Smooth muscle cell (in vitro differentiated cells): ENCODE data around the gene KRTAP10-8. TPM values are rescaled to one million over a fixed set of nuclear protein-coding genes. Genes with fewer than 3 reads are reported as not detected.

Experiments
- DNase-seq: peaks from one replicate; lab custom pipeline; 2025; ENCODE audit not compliant: unreplicated experiment; lab: John Stamatoyannopoulos, UW
- H2AFZ ChIP-seq: fragments of 200-600 bp; sonication (generic); 2 replicates; pipeline ENCODE4 v1.6.0; 2016; ENCODE audit warnings: antibody characterized with exemption, low read depth, mild to moderate bottlenecking
- H3F3A ChIP-seq: fragments of 200-600 bp; sonication (generic); 2 replicates; pipeline ENCODE4 v1.6.0; 2017; ENCODE audit warnings: antibody characterized with exemption, low read depth
- H3K27ac ChIP-seq: fragments of 200-600 bp; sonication (generic); 2 replicates; pipeline ENCODE4 v1.5.1; 2016; ENCODE audit warnings: low read depth, mild to moderate bottlenecking
- H3K27me3 ChIP-seq: fragments of 200-600 bp; sonication (generic); 2 replicates; pipeline ENCODE4 v1.6.1; 2016; ENCODE audit warnings: low read depth, mild to moderate bottlenecking
- H3K36me3 ChIP-seq: fragments of 200-600 bp; sonication (generic); 2 replicates; pipeline ENCODE4 v1.5.1; 2016; ENCODE audit warnings: low read depth
- H3K4me1 ChIP-seq: fragments of 200-600 bp; sonication (generic); 2 replicates; pipeline ENCODE4 v1.5.1; 2016; ENCODE audit warnings: low read depth
- H3K4me2 ChIP-seq: fragments of 200-600 bp; sonication (generic); 2 replicates; pipeline ENCODE4 v1.6.0; 2016; ENCODE audit warnings: mild to moderate bottlenecking
- H3K4me3 ChIP-seq: fragments of 200-600 bp; sonication (generic); 2 replicates; pipeline ENCODE4 v1.5.1; 2016; ENCODE audit warnings: mild to moderate bottlenecking
- H3K79me2 ChIP-seq: fragments of 200-600 bp; sonication (generic); 2 replicates; pipeline ENCODE4 v1.6.0; 2016; ENCODE audit warnings: low read depth, mild to moderate bottlenecking
- H3K9ac ChIP-seq: fragments of 200-600 bp; sonication (generic); 2 replicates; pipeline ENCODE4 v1.6.0; 2016; ENCODE audit warnings: low read depth
- H3K9me3 ChIP-seq: fragments of 200-600 bp; sonication (generic); replicated peaks from 2 replicates; pipeline ENCODE4 v1.5.1; 2016; ENCODE audit warnings: low read depth
- H4K20me1 ChIP-seq: fragments of 200-600 bp; sonication (generic); 2 replicates; pipeline ENCODE4 v1.6.0; 2016; ENCODE audit warnings: low read depth
- WGBS: methylation state at CpG from one replicate; pipeline ENCODE4 v1.1.7; 2016; ENCODE audit warnings: low lambda C conversion rate; 5-methylcytosine and 5-hydroxymethylcytosine counted together
- polyA plus RNA-seq: library from polyadenylated mRNA; unstranded; fragments of >200 nt; fragmentation: Nextera tagmentation; extraction: Ambion mirVana; gene quantifications from 2 replicates; pipeline ENCODE4 v1.2.1, GENCODE V29; 2016
- total RNA-seq: library from RNA; depleted of rRNA; stranded (reverse); fragments of >200 nt; gene quantifications from 2 replicates; pipeline ENCODE4 v1.2.3, GENCODE V29; 2014
- TF ChIP-seq, protein P1 (sequence below): fragments of 200-600 bp; sonication (generic); IDR thresholded peaks from 2 replicates; pipeline ENCODE4 v1.5.1; 2017; ENCODE audit warnings: borderline replicate concordance, mild to moderate bottlenecking, antibody characterized with exemption; ENCODE audit not compliant: insufficient read depth, poor library complexity, severe bottlenecking

The KRTAP10-8 gene, protein sequence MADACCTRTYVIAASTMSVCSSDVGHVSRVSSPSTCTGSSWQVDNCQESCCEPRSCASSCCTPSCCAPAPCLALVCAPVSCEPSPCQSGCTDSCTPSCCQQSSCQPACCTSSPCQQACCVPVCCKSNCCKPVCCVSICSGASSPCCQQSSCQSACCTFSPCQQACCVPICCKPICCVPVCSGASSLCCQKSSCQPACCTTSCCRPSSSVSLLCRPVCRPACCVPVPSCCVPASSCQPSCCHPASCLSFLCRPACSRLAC
- total RNA-seq (not detected in 2 replicates), polyA plus RNA-seq (not detected in 2 replicates)

DNA sequence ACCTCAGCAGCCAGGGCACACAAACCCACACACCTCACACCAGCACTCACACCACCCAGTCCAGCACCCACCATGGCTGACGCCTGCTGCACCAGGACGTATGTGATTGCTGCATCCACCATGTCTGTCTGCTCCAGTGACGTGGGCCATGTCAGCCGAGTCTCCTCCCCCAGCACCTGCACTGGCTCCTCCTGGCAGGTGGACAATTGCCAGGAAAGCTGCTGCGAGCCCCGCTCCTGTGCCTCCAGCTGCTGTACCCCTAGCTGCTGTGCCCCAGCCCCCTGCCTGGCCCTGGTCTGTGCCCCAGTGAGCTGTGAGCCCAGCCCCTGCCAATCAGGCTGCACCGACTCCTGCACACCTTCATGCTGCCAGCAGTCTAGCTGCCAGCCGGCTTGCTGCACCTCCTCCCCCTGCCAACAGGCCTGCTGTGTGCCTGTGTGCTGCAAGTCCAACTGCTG lies at the start of gene KRTAP10-8:
KRTAP10-8 (plus strand) TSS at position 51 of the 458 bp plus-strand sequence; CDS start at position 73, 22 bp downstream.
- Histone ChIP-seq H3K9ac (no peak within 1 kb of the TSS), H3K4me1 (no peaks in the 10 kb centered on the region), H3K36me3 (no peaks in the 10 kb centered on the region), H2AFZ (no peak within 1 kb of the TSS), H3K79me2 (no peaks in the 10 kb centered on the region), H3K27me3 (no peaks in the 10 kb centered on the region), H4K20me1 (no peaks in the 10 kb centered on the region), H3F3A (no peaks in the 10 kb centered on the region), H3K4me3 (no peak within 1 kb of the TSS), H3K9me3 (peaks cover 9% of the 10 kb centered on the region), H3K27ac (no peak within 1 kb of the TSS), H3K4me2 (no peak within 1 kb of the TSS)
- no peak for DNase-seq
- 93% methylated on average over 8 of the region's 8 CpGs for WGBS
- TF ChIP-seq, protein P1, sequence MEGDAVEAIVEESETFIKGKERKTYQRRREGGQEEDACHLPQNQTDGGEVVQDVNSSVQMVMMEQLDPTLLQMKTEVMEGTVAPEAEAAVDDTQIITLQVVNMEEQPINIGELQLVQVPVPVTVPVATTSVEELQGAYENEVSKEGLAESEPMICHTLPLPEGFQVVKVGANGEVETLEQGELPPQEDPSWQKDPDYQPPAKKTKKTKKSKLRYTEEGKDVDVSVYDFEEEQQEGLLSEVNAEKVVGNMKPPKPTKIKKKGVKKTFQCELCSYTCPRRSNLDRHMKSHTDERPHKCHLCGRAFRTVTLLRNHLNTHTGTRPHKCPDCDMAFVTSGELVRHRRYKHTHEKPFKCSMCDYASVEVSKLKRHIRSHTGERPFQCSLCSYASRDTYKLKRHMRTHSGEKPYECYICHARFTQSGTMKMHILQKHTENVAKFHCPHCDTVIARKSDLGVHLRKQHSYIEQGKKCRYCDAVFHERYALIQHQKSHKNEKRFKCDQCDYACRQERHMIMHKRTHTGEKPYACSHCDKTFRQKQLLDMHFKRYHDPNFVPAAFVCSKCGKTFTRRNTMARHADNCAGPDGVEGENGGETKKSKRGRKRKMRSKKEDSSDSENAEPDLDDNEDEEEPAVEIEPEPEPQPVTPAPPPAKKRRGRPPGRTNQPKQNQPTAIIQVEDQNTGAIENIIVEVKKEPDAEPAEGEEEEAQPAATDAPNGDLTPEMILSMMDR: no peak

DNA sequence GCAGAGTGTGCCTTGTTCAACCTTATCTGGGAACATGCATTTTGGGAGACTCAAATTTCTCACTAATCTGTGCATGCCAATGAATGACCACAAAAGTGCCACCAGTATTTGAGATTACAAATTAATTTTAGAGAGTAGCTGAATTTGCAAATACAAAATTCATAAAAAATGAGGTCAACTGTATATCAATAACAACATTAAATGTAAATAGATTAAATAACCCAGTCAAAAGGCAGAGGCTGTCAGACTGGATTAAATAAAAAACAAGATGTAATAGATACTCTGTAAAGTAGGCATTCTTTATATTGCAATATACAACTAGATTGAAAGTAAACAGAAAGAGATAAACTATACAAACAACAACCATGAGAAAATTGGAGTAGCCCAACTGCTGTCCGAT lies 47.8 kb upstream of the KRTAP10-8 start:
- Histone ChIP-seq H3K36me3 (no peaks in the 10 kb centered on the region), H3K4me2 (no peak overlapping the region), H3K9ac (no peak overlapping the region), H3K9me3 (no peaks in the 10 kb centered on the region), H4K20me1 (no peaks in the 10 kb centered on the region), H3K27me3 (no peaks in the 10 kb centered on the region), H3K79me2 (no peaks in the 10 kb centered on the region), H3K4me3 (no peak overlapping the region), H3F3A (no peaks in the 10 kb centered on the region), H3K4me1 (no peaks in the 10 kb centered on the region), H3K27ac (no peak overlapping the region), H2AFZ (no peak overlapping the region)
- 95% methylated on average over 1 of the region's 1 CpG for WGBS
- DNase-seq: no peak
- TF ChIP-seq, protein P1: no peak

DNA sequence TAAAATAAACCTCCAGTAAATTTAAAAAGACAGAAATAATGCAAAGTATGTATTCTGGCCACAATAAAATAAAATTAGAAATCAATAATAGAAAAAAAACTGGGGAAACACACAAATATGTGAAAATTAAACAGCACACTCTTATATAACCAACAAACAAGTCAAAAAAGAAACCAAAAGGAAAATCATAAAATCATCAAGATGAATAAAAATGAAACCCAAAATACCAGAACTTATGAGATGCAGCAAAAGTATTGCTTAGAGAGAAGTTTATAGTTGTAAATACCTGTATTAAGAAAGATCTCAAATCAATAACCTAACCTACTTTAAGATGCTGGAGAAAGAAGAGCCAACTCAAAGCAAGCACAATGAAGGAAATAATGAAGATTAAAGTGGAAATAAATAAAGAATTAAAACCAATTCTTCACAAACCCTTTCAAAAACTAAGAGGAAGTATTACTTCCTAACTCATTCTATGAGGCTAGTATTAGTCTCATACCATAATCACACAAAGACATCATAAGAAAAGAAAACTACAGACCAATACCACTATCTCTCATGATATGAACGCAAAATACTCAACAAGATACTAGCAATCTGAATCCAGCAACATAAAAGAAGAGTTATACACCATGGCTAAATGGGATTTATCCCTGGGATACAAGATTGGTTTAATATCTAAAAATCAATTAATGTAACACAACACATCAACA lies 46.8 kb upstream of the KRTAP10-8 start:
- no peak overlapping the region for H2AFZ ChIP-seq
- 0% methylated on average over 1 of the region's 1 CpG for WGBS
- H3K27me3 ChIP-seq: no peaks in the 10 kb centered on the region
- TF ChIP-seq, protein P1: no peak
- H3K79me2 ChIP-seq: no peaks in the 10 kb centered on the region
- no peak overlapping the region for H3K27ac ChIP-seq
- H3K4me2 ChIP-seq: no peak overlapping the region
- DNase-seq: no peak
- no peaks in the 10 kb centered on the region for H3K4me1 ChIP-seq
- H3F3A ChIP-seq: no peaks in the 10 kb centered on the region
- H3K4me3 ChIP-seq: no peak overlapping the region
- no peak overlapping the region for H3K9ac ChIP-seq
- no peaks in the 10 kb centered on the region for H3K9me3 ChIP-seq
- H4K20me1 ChIP-seq: no peaks in the 10 kb centered on the region
- no peaks in the 10 kb centered on the region for H3K36me3 ChIP-seq
